Measurements from ENCODE around the gene LHFPL5.

The LHFPL5 gene

GRCh38 chr6:35856250-35856649 is 51.1 kb downstream of the LHFPL5 start:
- no peak overlapping the region for H3K9ac ChIP-seq
- no peak for TF ChIP-seq CTCF (conservative IDR thresholded peaks at IDR 0.05; ENCODE audit: low read depth, low read length)
- no peaks in the 10 kb centered on the region for H4K20me1 ChIP-seq (ENCODE audit: insufficient read depth)
- H3K27me3 ChIP-seq (ENCODE audit: insufficient read depth, low read depth) = no peaks in the 10 kb centered on the region
- no peak overlapping the region for H2AFZ ChIP-seq (ENCODE audit: low read depth)
- no peaks in the 10 kb centered on the region for H3K79me2 ChIP-seq (ENCODE audit: insufficient read depth, low read depth)
- no peak overlapping the region for H3K4me3 ChIP-seq (IDR thresholded peaks at IDR 0.05; ENCODE audit: insufficient read depth, low read depth, low read length)
- peak overlapping the region; percentile 38; the same call in 1 of the 2 replicates for H3K27ac ChIP-seq
- peaks cover 4% of the 10 kb centered on the region; the same call in 1 of the 2 replicates for H3K36me3 ChIP-seq (ENCODE audit: insufficient read depth)
- peak overlapping the region; percentile 64 for H3K4me2 ChIP-seq
- H3K4me1 ChIP-seq (ENCODE audit: low read depth, poor library complexity, severe bottlenecking) = peaks cover 54% of the 10 kb centered on the region

DNA sequence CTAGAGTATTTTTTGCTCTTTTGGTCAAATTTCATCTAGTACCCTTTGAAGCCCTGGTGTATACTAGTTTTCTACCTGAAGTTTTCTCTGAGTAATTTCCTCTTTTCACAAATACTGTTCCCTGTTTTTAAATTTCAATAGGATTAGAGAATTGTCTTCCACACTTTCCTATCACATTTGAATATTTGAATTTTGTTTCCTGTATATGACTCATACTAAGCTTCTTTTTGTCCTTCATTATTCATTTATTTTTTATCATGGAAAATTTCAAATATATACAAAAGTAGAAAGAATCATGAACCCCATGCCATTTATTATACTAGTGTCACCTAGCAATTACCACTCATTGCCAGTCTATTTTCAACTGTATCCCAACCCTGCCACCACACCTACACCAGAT is 52.7 kb downstream of the LHFPL5 start:
- H3K4me3 ChIP-seq (IDR thresholded peaks at IDR 0.05; ENCODE audit: insufficient read depth, low read depth, low read length) = no peak overlapping the region
- H3K4me2 ChIP-seq = peak overlapping the region; percentile 64; the same call in 1 of the 2 replicates
- no peaks in the 10 kb centered on the region for H3K27me3 ChIP-seq (ENCODE audit: insufficient read depth, low read depth)
- H3K27ac ChIP-seq = no peak overlapping the region
- no peak overlapping the region for H3K9ac ChIP-seq
- H3K4me1 ChIP-seq (ENCODE audit: low read depth, poor library complexity, severe bottlenecking) = peaks cover 54% of the 10 kb centered on the region
- no peak for TF ChIP-seq CTCF (conservative IDR thresholded peaks at IDR 0.05; ENCODE audit: low read depth, low read length)
- peaks cover 4% of the 10 kb centered on the region; the same call in 1 of the 2 replicates for H3K36me3 ChIP-seq (ENCODE audit: insufficient read depth)
- no peaks in the 10 kb centered on the region for H4K20me1 ChIP-seq (ENCODE audit: insufficient read depth)
- no peak overlapping the region for H2AFZ ChIP-seq (ENCODE audit: low read depth)
- H3K79me2 ChIP-seq (ENCODE audit: insufficient read depth, low read depth) = no peaks in the 10 kb centered on the region

DNA sequence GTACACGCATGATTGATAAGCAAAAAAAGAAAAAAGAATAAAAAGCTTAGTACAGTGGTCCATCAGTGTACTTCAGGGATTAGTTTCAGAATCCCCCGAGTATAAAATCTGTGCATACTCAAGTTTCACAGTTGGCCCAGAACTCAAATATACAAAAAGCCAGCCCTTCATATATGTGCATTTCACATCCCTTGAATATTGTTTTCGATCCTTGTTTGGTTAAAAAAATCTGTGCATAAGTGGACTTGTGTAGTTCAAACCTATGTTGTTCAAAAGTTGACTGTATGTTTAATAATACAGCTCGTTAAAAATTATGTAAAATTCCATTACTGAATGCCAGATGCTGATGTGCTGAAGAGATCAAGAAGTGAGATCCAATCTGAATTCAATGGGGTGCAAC is 54.2 kb downstream of the LHFPL5 start:
- no peaks in the 10 kb centered on the region for H3K79me2 ChIP-seq (ENCODE audit: insufficient read depth, low read depth)
- peaks cover 4% of the 10 kb centered on the region; the same call in 1 of the 2 replicates for H3K36me3 ChIP-seq (ENCODE audit: insufficient read depth)
- peaks cover 54% of the 10 kb centered on the region for H3K4me1 ChIP-seq (ENCODE audit: low read depth, poor library complexity, severe bottlenecking)

More for the DNA sequence above, 54.2 kb downstream of the LHFPL5 start:
- Histone ChIP-seq H2AFZ (ENCODE audit: low read depth) (no peak overlapping the region), H3K4me3 (IDR thresholded peaks at IDR 0.05; ENCODE audit: insufficient read depth, low read depth, low read length) (no peak overlapping the region), H3K4me2 (peak overlapping the region; percentile 64; the same call in 1 of the 2 replicates), H4K20me1 (ENCODE audit: insufficient read depth) (no peaks in the 10 kb centered on the region), H3K27me3 (ENCODE audit: insufficient read depth, low read depth) (no peaks in the 10 kb centered on the region), H3K9ac (no peak overlapping the region), H3K27ac (no peak overlapping the region)
- no peak for TF ChIP-seq CTCF (conservative IDR thresholded peaks at IDR 0.05; ENCODE audit: low read depth, low read length)
